ENCODE measurements around the gene ATP8A2.
"Not testable (repeated sequence)": the region's sequence is repeated elsewhere in the genome, so short reads cannot be mapped to it uniquely, and the experiment has no call there.

ATP8A2 gene

DNA sequence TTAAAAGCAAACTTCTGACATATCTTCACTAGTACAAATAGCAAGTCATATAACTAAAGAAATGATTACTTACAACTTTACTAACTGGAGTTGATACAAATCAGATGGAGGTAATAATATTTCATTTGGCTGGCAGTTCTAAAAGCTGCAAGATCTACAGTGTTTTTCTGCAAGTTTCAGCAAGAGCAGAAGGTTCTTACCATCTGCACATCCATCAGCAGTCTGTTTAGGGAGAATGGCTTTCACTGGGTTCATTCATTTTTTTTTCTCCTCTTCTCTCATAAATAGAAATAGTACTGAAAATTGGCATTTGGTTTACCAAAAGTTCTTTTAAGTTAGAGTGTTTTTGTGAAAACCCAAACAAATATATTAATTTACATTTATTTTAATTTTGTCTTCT is 683.1 kb downstream of the ATP8A2 start:
- DNase-seq, result no peak

DNA sequence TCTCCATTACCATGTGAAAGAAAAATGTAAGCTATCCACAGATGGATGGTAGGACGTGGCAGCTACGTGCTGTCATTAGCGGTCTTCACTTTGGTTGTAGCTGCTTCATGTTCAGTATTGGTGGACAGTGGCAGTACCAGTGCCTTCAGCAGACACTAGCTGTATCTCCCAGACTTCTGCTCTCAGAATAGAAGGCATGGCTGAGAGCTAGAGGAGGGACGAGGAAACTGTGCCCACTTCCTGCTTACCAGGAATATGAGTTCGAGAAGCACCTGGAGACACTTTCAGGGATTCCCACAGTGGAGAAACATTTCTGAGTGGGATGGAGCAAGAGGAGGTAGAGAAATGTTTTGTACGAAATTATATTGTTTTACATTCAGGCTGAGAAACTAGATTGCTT is 686.9 kb downstream of the ATP8A2 start:
- DNase-seq, result no peak

DNA sequence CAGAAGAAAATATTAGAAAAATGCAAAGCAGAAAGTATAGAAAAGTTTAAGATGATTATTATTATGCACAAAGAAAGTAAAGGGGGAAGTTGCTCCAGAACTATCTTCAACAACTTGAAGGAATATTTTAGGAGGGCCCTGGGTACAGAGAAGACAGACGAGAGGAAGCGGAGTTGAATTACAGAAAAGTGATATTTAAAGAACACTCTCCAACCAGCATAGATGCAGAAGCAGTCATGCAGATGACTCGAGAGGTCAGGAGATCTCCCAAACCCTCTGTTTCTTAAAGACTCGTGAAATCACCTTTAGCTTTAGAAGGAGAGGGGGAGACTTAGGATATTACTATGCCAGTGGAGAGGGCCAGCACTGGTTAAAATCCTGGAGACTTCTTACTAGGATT is 688.6 kb downstream of the ATP8A2 start:
- DNase-seq, result no peak

DNA sequence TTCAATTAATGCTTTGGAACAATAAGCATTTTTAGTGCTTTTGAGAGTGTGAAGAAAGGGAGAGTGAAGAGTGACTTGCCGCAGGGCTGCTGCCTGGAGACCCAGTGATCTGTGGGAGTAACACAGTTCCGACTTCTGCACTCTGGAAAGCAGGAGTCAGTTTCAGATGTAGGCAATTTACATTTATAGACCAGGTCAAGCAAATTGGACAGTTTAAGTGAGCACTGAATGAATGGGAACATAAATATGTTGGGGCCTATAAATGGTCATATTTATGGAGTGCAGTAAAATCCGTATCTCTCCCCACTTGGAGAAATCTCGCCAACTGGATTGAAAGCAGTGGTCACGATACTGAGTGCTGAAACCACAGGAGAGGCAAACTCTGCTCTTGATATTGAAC is 689.5 kb downstream of the ATP8A2 start:
- DNase-seq, result no peak

DNA sequence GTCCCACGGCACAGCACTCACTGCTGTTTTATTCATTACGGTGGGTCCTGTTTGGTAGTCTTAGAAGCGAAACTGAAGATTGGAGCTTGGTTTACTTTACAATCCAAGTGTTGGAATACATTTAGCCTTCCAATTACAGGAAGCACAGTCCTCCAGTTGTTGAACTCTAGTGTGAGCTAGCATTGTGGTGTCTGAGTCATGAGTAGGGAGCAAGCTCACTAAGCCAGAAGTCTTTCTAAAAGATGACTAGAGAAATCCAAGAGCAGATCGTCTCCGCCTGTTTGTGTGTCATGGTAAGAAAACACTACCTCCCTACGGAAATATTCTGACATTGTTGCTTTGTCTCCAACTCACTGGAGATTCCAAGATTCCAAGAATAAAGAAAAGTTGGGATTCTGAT is 690.2 kb downstream of the ATP8A2 start:
- no peak for DNase-seq

DNA sequence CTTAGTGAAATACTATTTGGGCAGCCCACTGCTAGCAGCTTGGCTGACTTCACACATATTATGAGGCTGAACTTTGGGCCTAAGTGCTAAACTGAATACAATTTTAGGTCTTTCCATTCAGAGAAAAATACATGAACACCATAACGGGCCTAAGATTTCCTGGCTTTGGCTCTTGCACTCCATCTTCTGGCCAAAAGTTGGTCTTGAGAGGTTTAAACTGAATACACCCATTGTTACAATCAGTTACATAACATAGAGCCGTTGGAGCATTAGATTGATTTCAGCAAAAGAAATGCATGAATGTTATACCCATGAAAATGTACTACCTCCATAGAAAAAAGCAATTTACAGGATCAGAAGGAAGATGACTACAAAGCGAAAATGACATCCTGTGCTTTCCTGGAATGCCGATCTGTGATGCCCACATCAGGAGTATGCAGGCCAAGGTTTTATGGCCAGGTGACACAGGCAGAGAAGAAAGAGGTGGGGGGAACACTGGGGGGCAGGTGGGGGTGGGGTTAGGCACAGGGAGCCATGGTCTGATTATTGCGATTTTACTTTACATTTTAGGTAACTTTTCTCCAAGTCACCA is 691.2 kb downstream of the ATP8A2 start:
- peak; percentile 42 for DNase-seq

DNA sequence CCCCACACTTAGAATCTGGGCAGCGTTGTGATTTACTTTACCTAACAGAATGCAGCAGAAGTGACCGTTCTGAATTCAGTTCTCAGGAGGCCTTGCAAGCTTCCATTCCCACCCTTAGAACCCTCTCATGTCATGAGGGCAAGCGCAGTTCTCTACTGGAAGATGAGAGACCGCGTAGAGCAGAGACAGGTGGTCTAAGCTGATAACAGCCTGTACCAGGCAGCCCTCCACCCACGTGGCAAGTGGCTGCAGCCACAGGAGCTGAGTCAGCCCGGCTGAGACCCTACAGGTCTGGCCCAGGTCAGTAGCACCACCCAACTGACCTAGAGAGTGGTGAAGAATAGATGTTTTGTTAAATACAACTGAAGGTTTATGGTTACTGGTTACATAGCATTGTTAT is 694.7 kb downstream of the ATP8A2 start:
- not testable (repeated sequence) for DNase-seq

DNA sequence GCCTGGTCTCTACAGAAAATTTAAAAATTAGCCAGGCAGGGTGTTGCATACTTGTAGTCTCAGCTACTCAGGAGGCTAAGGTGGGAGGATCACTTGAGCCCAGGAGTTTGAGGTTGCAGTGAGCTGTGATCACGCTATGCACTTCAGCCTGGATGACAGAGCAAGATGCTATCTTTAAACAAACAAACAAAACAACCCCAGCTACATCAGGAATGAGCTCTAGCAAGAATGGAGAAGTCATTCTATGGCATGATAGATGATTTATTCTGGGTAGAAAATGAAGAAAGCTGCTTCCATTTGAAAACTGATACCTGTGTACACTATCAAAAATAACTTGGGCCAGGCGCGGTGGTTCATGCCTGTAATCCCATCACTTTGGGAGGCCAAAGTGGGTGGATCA is 695.8 kb downstream of the ATP8A2 start:
- no peak for DNase-seq

DNA sequence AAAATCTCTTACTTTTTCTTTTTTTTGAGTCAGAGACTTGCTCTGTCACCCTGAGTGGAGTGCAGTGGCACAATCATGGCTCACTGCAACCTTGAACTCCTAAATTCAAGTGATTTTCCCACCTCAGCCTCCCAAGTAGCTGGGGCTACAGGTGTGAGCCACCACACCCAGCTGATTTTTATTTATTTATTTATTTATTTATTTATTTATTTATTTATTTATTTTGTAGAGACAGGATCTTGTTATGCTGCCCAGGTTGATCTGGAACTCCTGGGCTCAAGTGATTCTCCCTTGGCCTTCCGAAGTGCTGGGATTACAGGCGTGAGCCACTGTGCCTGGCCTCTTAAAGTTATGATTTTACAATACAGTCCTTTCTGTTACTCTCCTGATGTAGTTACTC is 696.6 kb downstream of the ATP8A2 start:
- DNase-seq, result not testable (repeated sequence)

DNA sequence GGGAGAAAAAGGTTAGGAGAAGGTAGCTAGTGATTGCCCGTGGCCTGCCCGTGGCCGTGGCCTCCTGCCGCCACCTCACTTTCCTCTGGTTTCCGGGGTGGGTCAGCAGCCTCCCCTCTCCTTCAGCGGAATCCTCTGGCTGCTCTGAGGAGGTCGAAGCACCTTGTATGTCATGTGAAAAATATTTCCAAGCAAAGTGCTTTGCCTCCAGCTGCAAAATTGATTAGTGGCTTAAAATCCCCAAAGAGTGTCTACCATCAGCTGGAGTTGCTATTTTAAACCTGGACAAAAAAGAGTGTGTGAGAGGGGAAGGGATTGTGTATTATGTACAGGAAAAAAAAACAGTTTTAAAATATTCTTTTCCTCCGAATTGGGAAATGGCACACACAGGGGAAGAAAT is 697.9 kb downstream of the ATP8A2 start:
- not testable (repeated sequence) for DNase-seq

DNA sequence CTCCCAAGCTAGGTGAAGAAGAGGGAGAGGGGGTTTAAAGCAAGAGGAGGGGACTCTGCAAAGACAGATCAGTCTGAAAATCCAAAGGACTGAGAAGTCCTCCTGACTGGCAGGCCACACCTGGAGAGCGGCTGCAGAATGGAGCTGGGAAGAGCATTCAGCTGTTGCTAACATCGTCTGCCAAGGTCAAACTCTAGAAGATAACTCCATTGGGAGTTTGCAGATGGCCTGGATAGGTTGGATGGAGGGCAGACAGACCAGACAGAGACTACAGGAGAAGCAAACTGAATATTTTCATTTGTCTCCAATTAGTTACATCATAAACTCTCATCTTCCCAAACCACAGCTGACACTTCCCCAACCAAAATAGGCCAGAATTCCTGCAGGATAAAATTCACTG is 699.9 kb downstream of the ATP8A2 start:
- DNase-seq, result no peak

DNA sequence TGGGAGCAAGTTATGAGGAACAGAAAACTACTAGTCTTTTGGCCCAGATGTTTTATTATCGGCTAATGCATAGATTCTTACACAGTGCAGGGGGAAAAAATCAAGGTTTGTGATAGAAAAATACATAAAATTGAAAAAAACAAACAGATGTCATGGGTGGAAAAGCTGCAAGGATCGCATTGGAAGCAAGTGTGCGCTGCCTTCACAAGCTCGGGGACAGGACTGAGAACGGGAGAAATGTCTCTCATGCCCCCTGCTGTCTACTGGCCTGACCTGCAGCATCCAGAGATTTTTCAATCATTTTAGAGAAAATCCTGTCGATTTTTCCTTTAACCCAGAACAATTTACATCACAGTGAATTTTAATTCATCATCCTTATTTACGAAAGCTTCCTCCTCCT is 700.6 kb downstream of the ATP8A2 start:
- not testable (repeated sequence) for DNase-seq

DNA sequence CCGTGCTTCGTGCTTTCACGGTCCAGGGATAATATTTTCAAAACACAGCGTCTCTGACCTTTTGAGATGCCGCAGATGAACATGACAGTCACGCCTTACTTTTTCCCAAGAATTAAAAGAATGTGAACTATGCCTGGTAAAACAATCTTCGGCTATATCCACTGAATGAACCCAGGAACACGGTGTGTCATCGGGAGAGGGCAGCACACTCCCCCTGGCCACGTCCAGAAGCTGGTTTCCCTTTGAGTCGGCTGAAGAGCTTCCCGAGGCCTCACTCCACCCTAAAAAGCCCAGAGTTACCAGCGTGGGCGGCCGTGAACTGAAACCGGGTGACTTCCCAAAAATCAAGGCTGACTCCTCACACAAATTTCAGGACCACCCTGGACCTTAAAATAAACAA is 702.9 kb downstream of the ATP8A2 start:
- no peak for DNase-seq
